GM12891 (cell line): ENCODE data around the gene INPP4A.

ENCODE experiments used
- DNase-seq: peaks from one replicate; pipeline ENCODE4 v3.0.0; 2011; ENCODE audit warnings: low spot score; ENCODE audit not compliant: insufficient read length
- FAIRE-seq: peaks from 2 replicates; lab custom pipeline; 2011; peaks lifted over from hg19 to GRCh38; lab: Jason Lieb, UNC
- PAX5 ChIP-seq: IDR thresholded peaks from 2 replicates; pipeline ENCODE4 v1.6.1; 2011; ENCODE audit warnings: low read length, moderate library complexity, mild to moderate bottlenecking; ENCODE audit not compliant: insufficient read depth, severe bottlenecking
- POLR2A ChIP-seq: IDR thresholded peaks from 2 replicates; pipeline ENCODE4 v1.6.1; 2011; ENCODE audit warnings: low read depth, low read length, control low read depth
- POLR2AphosphoS5 ChIP-seq: IDR thresholded peaks from 2 replicates; pipeline ENCODE4 v1.6.1; 2011; ENCODE audit warnings: low read depth, low read length, control low read depth
- POU2F2 ChIP-seq: IDR thresholded peaks from 2 replicates; pipeline ENCODE4 v1.6.1; 2011; ENCODE audit warnings: low read depth, mild to moderate bottlenecking, control low read depth, low read length, moderate library complexity
- SPI1 ChIP-seq: IDR thresholded peaks from 2 replicates; pipeline ENCODE4 v1.6.1; 2011; ENCODE audit warnings: low read depth, low read length, control low read depth
- TAF1 ChIP-seq: IDR thresholded peaks from 2 replicates; pipeline ENCODE4 v1.6.1; 2011; ENCODE audit warnings: low read depth, low read length, control low read depth

Gene INPP4A

GRCh38 chr2:98467082-98467536, 22.5 kb downstream of the INPP4A start:
- TF ChIP-seq SPI1 (no peak), POLR2AphosphoS5 (no peak), POU2F2 (no peak), POLR2A (no peak), TAF1 (no peak), PAX5 (no peak)
- FAIRE-seq (peak; percentile 16), DNase-seq (no peak)

- no peak for FAIRE-seq
- TF ChIP-seq POLR2A (no peak), POU2F2 (no peak), POLR2AphosphoS5 (no peak), SPI1 (no peak), TAF1 (no peak), PAX5 (no peak)
- no peak for DNase-seq
Measured at GRCh38 chr2:98467652-98468051, 23.0 kb downstream of the INPP4A start.

GRCh38 chr2:98468621-98469236, 24.1 kb downstream of the INPP4A start:
- FAIRE-seq (peak; percentile 96), DNase-seq (no peak)
- TF ChIP-seq POLR2AphosphoS5: no peak; the same call in 1 of the 2 replicates
- no peak for TF ChIP-seq PAX5
- peak; percentile 49; the same call in 1 of the 2 replicates for TF ChIP-seq TAF1
- peak; percentile 83 for TF ChIP-seq POU2F2
- peak; percentile 51 for TF ChIP-seq SPI1
- TF ChIP-seq POLR2A: no peak

DNA sequence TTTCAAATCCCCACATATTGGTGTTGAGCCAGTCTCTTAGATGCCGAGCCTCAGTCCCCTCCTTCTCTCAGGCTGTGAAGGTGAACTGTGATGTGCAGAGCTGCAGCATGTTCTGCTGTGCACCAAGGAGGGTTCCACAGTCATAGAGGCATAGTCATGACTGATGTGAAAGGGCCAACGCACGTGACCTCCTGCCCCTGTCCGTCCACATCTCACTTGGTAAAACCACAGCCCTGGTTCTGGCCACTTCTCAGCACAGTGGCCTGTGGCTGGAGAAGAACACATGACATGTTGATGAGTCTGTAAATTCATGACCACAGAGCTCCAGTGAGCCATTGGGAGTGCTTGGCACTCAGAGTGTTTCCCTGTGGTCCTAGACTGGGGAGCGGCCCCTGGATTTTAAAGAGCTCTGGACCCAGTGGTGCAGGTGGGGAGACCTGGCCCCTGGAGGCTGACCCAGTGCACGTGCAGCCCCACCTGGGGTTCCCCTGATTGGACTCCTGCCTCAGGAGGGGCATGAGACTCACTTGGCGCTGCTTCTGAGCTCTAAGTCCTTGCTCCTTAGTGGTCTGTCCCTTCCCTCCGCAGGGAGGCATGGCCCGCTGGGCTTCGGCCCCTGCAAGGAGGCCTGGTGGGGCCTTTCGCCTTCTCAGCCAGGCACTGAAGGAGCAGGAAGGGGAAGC, 25.3 kb downstream of the INPP4A start:
- DNase-seq (no peak), FAIRE-seq (peak; percentile 79)
- no peak for TF ChIP-seq TAF1
- TF ChIP-seq POLR2A: 0 out of 2 replicates have a peak, but pooled peaks have one; percentile 13
- no peak; the same call in 1 of the 2 replicates for TF ChIP-seq POLR2AphosphoS5
- peak; percentile 49; the same call in 1 of the 2 replicates for TF ChIP-seq POU2F2

- TF ChIP-seq POU2F2: peak; percentile 92
- TF ChIP-seq SPI1: no peak
- TF ChIP-seq POLR2AphosphoS5: peak; percentile 78
- TF ChIP-seq TAF1: 0 out of 2 replicates have a peak, but pooled peaks have one; percentile 20
- peak; percentile 40; the same call in 1 of the 2 replicates for TF ChIP-seq POLR2A
- peak; percentile 3 for TF ChIP-seq PAX5
- DNase-seq (no peak), FAIRE-seq (peak; percentile 93)
Measured at GRCh38 chr2:98470851-98471255, 26.2 kb downstream of the INPP4A start.

DNA sequence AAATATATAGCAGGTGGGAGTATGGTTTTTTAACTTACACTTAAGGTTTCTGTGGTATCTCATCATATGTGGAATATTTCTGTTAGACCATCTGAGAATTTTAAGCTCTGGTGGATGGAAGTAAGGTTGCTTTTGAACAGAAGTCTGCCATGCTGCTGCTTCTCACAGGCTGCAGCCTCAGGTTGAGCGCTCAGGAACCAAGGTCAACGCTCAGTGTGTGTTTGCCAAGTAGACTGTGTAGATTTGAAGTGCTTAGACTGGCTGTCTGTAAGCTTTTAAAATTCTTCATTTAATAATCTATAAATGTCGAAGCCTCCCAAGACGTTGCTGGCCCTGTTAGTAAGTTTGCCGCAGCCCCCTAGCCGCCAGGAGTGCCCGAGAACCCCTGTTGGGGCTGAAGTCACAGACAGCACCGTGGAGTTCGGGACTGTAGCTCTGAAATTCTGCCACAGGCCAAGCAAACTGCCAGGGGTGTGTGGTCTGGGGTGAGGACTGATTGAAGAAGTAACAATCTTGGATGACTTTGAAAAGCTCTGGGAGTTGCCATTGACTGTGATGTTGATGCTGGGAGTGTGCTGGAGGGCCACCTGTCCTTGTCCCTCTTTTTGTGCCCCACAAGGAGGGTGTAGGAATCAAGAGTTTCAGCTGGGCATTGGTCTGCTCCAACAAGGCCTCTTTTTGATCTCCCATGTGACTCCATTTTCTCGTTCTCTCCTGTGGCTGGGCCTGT, 26.9 kb downstream of the INPP4A start:
- DNase-seq: no peak
- 0 out of 2 replicates have a peak, but pooled peaks have one; percentile 14 for TF ChIP-seq POLR2A
- no peak for TF ChIP-seq TAF1
- no peak for FAIRE-seq

GRCh38 chr2:98472132-98472650, 27.5 kb downstream of the INPP4A start:
- TF ChIP-seq POU2F2 (no peak), POLR2A (no peak), TAF1 (no peak), POLR2AphosphoS5 (no peak), PAX5 (no peak), SPI1 (no peak)
- FAIRE-seq: no peak

GRCh38 chr2:98472961-98473746, 28.5 kb downstream of the INPP4A start:
- FAIRE-seq (peak; percentile 57), DNase-seq (no peak)
- TF ChIP-seq POLR2AphosphoS5 (peak; percentile 35; the same call in 1 of the 2 replicates), POLR2A (peak; percentile 56; the same call in 1 of the 2 replicates), SPI1 (no peak), POU2F2 (0 out of 2 replicates have a peak, but pooled peaks have one; percentile 11)

More at GRCh38 chr2:98472132-98472650, 27.5 kb downstream of the INPP4A start:
- DNase-seq: no peak
